ENCODE data around the gene ACER3. TPM values are rescaled to one million over a fixed set of nuclear protein-coding genes. Genes with fewer than 3 reads are reported as not detected.
"Not testable (repeated sequence)": the region's sequence is repeated elsewhere in the genome, so short reads cannot be mapped to it uniquely, and the experiment has no call there.

Gene ACER3
- total RNA-seq, 1 experiment from 2014 or later, result 47.2 TPM

GRCh38 chr11:76836613-76837291 lies 24.0 kb upstream of the ACER3 start:
- DNase-seq (ENCODE audit: low read depth), result no peak

DNA sequence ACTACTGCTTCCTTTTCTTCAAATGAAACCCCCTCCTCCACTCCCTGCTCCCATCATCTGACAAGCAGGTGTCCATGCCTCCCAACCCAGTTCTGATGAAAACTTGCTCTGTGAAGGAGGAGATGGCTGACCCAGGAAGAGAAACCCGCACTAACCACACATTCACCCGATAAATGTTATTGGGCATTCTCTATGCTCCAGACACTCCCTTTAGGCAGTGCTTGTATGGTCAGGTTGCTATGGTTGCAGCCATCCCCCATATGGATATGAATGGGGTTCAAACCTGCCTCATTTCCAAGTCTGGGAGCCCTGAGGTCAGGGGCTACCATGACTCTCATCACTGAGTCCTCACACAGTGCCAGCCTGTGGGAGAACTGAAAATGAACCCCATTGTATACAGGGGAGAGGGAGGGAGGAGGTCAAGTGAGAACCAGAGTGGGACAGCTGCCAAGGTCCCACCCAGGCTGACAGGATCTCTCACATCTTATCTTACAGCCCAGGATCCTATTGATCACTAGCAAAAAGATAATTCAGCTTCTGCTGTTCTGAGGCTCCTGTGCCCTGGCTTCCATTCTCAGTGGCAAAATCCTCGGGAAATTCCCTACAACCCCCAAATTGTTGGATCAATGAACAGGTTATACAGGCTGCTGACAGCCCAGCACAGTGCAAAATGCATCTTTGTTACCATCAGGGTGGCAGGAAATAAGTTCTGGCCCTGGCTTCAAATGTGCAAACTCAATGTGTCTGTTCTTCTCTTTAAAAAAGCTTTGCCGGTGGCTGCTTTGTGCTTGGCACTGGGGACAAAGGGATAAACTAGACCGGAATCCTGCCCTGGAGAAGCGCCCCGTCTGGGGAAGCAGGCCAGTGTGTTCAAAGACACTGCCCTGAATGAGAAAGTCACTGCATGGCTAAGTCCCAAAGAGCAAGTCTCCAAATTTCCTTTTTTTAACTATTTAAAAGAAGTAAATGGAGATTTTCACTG lies 22.7 kb upstream of the ACER3 start:
- no peak for DNase-seq (ENCODE audit: low read depth)

- DNase-seq (ENCODE audit: low read depth), result peak; percentile 53
Measured at GRCh38 chr11:76838678-76839068, 22.0 kb upstream of the ACER3 start.

GRCh38 chr11:76839311-76839710 lies 21.4 kb upstream of the ACER3 start:
- no peak for DNase-seq (ENCODE audit: low read depth)

- no peak for DNase-seq (ENCODE audit: low read depth)
Measured at GRCh38 chr11:76841923-76842452, 18.7 kb upstream of the ACER3 start.

DNA sequence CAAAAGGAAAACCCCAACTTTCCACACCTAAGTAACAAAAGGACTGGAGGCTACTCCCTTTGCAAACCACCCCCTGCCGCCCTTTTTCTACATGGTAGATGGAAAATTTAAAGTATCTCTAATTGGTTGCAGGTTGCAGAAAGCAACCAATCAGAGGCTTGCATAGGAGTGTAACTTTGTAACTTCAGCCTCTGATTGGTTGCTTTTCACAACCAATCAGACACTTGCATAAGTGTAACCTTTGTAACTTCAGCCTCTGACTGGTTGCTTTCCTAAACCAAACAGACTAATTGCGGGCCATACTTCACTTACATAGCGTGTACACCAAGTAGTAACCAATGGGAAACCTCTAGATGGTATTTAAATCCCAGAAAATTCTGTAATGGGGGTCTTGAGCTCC lies 16.8 kb upstream of the ACER3 start:
- no peak for DNase-seq (ENCODE audit: low read depth)

DNA sequence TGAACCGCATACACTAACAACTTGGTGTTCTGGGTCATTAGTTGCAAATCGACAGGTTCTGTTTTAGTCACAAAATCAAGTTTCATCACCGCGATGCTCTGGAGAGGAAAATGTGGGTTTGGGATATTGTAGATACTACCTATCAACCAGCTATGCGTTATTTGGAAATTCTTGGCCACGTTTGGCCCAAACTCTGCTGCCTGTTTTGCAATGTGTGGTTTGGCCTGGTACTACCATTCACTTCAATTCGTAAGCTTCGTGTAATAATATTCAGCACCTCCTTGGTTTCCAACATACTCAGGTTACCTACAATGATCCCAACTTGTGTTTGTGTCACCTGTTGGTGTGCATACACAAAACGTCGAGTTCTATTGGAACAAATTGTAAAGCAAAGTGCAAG lies 16.2 kb upstream of the ACER3 start:
- DNase-seq (ENCODE audit: low read depth), result no peak

- DNase-seq (ENCODE audit: low read depth), result no peak
Measured at GRCh38 chr11:76845069-76845468, 15.6 kb upstream of the ACER3 start.

DNA sequence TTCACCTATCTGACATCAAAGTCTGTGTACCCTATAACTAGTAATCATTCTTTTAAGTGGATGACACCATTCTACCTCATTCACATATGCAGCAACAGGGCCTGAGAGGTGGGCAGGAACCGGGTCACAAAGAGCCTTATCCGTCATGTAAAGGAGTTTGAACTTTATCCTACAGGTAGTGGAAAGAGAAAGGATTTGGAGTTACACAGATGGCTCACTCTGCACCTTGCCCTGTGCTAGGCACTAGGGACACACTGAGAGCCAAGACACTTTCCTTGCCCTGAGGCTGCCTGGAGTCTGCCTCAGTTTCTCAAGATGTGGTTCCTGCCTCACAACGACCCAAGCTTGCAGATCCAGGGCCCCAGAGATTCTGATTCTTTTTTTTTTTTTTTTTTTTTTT lies 14.3 kb upstream of the ACER3 start:
- DNase-seq (ENCODE audit: low read depth), result no peak

DNA sequence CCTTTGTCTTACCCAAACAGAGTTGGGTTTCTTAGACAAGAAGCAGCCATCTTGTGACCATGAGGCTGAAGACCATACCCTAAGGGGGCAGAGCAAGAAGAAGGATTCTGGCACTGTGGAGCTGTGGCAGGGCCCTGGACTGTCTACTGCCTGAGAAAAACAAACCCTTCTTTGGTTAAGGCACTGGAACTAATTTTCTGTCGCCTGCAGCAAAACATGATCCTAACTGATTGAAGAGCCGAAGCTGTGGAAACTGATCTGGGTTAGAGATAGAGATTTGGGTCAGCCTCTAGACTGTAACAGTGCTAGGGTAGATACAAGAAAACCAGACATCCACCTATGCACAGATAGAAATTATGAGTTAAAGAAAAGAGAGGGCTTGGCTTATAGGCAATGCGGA lies 11.3 kb upstream of the ACER3 start:
- DNase-seq (ENCODE audit: low read depth), result peak; percentile 50

DNA sequence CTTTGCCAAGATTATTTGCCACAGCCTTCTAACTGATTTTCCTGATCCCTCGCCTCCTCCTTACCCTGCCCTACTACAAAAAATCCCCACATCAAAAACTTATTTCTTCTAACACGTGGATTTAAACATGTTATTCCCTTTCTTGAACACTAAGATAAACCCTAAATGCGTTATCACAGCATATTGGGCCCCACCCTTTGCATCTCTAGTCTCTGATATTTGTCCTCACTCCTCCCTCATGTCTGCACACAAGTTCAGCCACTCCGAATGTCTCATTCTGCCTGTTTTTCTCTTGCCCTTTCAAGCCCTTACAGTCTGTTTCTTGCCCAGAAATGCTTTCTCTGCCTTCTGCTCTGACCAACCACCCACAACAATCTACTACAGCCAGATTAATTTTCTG lies 10.6 kb upstream of the ACER3 start:
- no peak for DNase-seq (ENCODE audit: low read depth)

- no peak for DNase-seq (ENCODE audit: low read depth)
Measured at GRCh38 chr11:76850815-76851214, 9.9 kb upstream of the ACER3 start.

- DNase-seq (ENCODE audit: low read depth), result no peak
Measured at GRCh38 chr11:76854709-76855108, 6.0 kb upstream of the ACER3 start.

DNA sequence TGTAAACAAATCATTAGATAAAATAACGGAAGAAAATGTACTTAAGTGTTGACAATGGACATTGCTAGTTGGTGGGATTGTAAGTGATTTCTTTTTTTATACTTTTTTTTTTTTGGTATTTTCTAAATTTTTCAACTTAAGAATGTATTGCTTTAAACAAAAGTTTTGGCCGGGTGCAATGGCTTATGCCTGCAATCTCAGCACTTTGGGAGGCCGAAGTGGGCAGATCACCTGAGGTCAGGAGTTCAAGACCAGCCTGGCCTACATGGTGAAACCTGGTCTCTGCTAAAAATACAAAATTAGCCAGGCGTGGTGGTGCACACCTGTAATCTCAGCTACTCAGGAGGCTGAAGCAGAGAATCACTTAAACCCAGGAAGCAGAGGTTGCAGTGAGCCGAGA lies 5.0 kb upstream of the ACER3 start:
- DNase-seq (ENCODE audit: low read depth), result not testable (repeated sequence)

DNA sequence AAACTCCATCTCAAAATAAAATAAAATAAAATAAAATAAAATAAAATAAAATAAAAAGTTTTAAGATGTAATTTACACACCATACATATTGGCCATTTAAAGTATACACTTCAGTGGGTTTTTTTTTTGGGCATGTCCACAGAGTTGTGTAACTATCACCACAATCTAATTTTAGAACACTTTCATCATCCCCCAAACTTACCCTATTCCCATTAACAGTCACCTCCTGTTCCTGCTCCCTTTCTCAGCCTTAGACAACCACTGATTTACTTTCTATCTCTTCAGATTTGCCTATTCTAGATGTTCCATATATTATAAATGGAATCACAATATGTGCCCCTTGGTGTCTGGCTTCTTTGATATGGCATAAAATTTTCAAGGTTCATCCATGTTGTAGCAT lies 4.6 kb upstream of the ACER3 start:
- peak; percentile 48 for DNase-seq (ENCODE audit: low read depth)

DNA sequence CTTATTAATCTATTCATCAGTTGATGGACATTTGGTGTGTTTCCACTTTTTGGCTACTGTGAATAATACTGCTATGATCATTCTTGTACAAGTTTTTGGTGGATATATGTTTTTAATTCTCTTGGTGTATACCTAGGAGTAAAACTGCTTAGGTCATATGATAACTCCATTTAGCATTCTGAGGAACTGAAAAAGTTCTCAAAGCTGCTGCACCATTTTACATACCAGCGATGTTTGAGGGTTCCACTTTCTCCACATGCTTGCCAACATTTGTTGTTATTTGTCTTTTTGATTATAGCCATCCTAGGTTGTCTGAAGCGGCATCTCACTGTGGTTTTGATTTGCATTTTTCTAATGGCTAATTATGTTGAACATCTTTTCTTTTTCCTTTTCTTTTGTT lies 4.1 kb upstream of the ACER3 start:
- DNase-seq (ENCODE audit: low read depth), result no peak

DNA sequence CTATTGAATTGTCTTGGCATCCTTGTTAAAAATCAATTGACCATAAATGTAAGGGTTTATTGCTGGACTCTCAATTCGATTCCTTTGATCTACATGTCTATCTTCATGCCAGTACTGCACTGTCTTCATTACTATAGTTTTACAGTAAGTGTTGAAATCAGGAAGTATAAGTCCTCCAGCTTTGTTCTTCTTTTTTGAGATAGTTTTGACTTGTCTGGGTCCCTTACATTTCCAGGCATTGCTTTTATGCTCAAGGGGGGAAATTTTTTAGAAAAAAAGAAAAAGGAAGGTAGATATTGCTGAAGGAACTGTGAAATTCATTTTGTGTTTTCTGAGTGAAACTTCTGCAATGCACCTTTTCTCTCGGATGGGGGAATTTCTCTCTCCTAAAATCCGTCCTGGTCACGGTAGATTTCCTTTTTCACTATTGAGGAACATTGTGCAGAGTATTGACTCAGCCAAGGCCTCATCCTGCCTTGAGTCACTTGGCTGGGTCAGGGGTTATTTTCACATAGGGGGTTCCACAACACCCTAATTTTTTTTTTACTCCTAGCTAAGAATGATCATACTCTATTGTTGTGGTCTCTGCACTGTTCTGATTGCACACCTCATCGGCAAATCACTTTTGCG lies 2.8 kb upstream of the ACER3 start:
- no peak for DNase-seq (ENCODE audit: low read depth)

GRCh38 chr11:76859708-76860227 lies 950 bp upstream of the ACER3 start:
- no peak for DNase-seq (ENCODE audit: low read depth)

DNA sequence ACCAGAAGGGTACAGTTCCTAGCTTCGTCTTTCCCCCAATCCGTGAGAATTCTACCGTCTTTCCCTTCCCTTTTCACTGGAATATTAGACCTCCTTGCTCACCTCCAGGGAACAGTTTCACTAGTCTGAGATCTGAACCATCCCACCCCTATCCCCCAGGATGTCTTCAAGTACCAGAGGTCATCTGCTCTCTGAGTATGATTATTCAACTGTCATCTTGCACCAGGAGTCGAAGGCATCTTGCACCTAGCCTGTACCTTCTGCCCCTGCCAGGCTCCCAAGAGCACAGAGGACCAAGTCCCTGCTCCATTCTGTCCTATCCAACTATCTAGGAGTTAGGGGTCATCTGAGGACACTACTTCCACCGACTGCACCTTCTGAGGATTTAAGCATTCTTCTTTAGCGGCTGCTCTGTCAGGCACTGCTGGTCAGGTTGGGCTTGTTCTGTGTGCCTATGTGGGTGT lies 804 bp downstream of the ACER3 start:
- no peak for DNase-seq (ENCODE audit: low read depth)

DNA sequence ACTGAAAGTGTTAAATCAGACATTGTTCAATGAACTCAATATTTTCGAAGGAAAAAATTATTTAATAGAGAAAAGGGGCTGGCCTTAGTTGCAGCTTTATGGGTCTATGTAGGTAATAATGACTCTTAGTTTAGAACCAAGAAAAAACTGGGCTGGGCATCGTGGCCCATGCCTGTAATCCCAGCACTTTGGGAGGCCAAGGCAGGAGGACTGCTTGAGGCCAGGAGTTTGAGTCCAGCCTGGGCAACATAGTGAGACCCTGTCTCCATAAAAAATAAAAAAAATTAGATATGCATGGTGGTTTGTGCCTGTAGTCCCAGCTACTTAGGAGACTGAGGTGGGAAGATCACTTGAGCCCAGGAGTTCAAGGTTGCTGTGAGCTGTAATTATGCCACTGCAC lies 2.1 kb downstream of the ACER3 start:
- not testable (repeated sequence) for DNase-seq (ENCODE audit: low read depth)

GRCh38 chr11:76863196-76863777 lies 2.6 kb downstream of the ACER3 start:
- no peak for DNase-seq (ENCODE audit: low read depth)
